Left lung (tissue), 10 donors: Measurements from ENCODE around the gene CENPT. TPM values are rescaled to one million over a fixed set of nuclear protein-coding genes. Genes with fewer than 3 reads are reported as not detected.

ENCODE experiments used
- ATAC-seq: fragments of 200-7000 bp; cut with Tn5 transposase; one replicate; pipeline ENCODE4 v1.9.1; 2020; ENCODE audit warnings: moderate library complexity
- DNase-seq, 4 donors: peaks; one replicate each; pipeline ENCODE4 v3.0.0-alpha.2; 2013 to 2020
- H3K27ac ChIP-seq, 2 donors: fragments of 200-600 bp; sonication (generic) in 1 of 2; one replicate each; pipeline versions ENCODE4 v1.5.0 to v1.8.0; 2020 to 2021
- H3K27me3 ChIP-seq, 2 donors: fragments of 200-600 bp; sonication (generic) in 1 of 2; one replicate each; pipeline versions ENCODE4 v1.5.0 to v1.8.0; 2020 to 2021
- H3K36me3 ChIP-seq, 2 donors: fragments of 200-600 bp; sonication (generic) in 1 of 2; one replicate each; pipeline versions ENCODE4 v1.5.0 to v1.8.0; 2020 to 2021
- H3K4me1 ChIP-seq, 2 donors: fragments of 200-600 bp; one replicate each; pipeline ENCODE4 v1.8.0; 2021
- H3K4me3 ChIP-seq, 2 donors: fragments of 200-600 bp; sonication (generic) in 1 of 2; one replicate each; pipeline versions ENCODE4 v1.5.0 to v1.8.0; 2020 to 2021; ENCODE audit warnings: mild to moderate bottlenecking in 1 of 2
- H3K9me3 ChIP-seq, 2 donors: fragments of 200-600 bp; sonication (generic) in 1 of 2; one replicate each; pipeline versions ENCODE4 v1.5.0 to v1.8.0; 2020 to 2021
- intact Hi-C, 2 donors: fragments of 100-400 bp; cut with DNase I; formaldehyde crosslinking; loops; one replicate each; pipeline versions ENCODE4 v1.11.2 to v1.14.2; 2022
- polyA plus RNA-seq, 6 donors: library from polyadenylated mRNA; unstranded; fragments of 120-200 nt; gene quantifications; one replicate each; pipeline ENCODE4 v1.2.1, GENCODE V29; 2013; ENCODE audit not compliant: insufficient read length in 6 of 6
- total RNA-seq, 2 donors: library from RNA; stranded (reverse); fragmentation: NEBNext Ultra II Directional; extraction: Animal tissue kit (Norgen Biotek cat#: 25700); gene quantifications; one replicate each; pipeline ENCODE4 v1.2.1, GENCODE V29; 2021
- TF ChIP-seq, protein P1 (sequence below), 2 donors: fragments of 200-600 bp; sonication (generic) in 1 of 2; IDR thresholded peaks; one replicate each; pipeline versions ENCODE4 v1.5.0 to v1.8.0; 2021; ENCODE audit warnings: antibody characterized with exemption in 2 of 2
- donor health status: DM: no; HTN: yes; CAD: no.
- donor health status: DM: no; HTN: no; CAD: no.

CENPT gene
- total and polyA plus RNA-seq, 8 donors: 30.8 to 62.6 (median 50.5) TPM

DNA sequence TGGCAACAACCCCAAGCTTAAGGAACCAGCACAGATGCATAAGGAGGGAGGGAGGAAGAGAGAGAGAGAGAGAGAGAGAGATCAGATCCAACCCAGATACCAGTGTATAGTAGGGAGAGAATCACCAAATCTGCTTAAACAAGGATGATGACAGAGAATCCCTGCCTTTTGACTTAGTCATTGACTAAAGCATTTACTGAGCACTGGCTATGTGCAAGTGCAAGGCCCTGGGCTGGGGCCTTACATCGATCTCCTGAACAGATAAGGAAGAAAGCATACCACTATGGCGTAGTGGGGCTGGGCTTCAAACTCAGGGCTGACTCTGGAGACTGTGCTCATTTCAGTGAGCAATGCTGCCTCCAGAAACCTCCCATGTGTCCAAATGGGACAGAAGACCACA lies 25.0 kb downstream of the CENPT start:
- TF ChIP-seq, protein P1, sequence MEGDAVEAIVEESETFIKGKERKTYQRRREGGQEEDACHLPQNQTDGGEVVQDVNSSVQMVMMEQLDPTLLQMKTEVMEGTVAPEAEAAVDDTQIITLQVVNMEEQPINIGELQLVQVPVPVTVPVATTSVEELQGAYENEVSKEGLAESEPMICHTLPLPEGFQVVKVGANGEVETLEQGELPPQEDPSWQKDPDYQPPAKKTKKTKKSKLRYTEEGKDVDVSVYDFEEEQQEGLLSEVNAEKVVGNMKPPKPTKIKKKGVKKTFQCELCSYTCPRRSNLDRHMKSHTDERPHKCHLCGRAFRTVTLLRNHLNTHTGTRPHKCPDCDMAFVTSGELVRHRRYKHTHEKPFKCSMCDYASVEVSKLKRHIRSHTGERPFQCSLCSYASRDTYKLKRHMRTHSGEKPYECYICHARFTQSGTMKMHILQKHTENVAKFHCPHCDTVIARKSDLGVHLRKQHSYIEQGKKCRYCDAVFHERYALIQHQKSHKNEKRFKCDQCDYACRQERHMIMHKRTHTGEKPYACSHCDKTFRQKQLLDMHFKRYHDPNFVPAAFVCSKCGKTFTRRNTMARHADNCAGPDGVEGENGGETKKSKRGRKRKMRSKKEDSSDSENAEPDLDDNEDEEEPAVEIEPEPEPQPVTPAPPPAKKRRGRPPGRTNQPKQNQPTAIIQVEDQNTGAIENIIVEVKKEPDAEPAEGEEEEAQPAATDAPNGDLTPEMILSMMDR (IDR thresholded peaks at IDR 0.05): no peak
- Histone ChIP-seq H3K27me3 (no peaks in the 10 kb centered on the region), H3K9me3 (no peaks in the 10 kb centered on the region), H3K27ac (no peak overlapping the region), H3K36me3 (peaks cover 0 to 19% of the 10 kb centered on the region in 2 donors), H3K4me1 (no peaks in the 10 kb centered on the region), H3K4me3 (no peak overlapping the region)
- ATAC-seq (no peak), DNase-seq (no peak)
- intact Hi-C loops: loop anchor here in 1 of 2 donors (10.0 kb wide), 1 partner anchor 148 kb away; no protein-coding TSS in a partner anchor

DNA sequence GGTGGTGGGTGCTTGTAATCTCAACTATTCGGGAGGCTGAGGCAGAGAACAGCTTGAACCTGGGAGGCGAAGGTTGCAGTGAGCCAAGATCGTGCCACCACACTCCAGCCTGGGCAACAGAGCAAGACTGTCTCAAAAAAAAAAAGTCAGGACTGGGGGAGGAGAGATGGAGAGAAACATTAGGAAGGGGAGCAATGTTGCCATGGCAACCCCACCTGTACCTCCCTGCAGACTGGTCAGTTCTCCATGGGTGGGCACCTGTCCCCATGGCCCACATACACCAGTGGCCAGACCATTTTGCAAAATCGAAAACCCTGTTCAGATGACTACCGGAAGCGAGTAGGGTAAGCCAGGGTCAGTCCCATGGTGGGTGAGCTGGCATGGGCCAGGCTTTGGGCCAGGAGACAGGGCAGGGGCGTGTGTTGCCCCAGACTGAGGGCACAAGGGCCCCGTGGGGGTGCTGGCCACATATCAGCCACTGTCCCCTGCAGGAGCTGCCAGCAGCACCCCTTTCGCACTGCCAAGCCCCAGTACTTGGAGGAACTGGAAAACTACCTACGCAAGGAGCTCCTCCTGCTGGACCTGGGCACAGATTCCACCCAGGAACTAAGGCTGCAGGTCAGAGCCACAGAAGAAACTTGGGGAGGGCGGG lies 26.8 kb downstream of the CENPT start:
- intact Hi-C loops: loop anchor here in 1 of 2 donors (10.0 kb wide), 1 partner anchor 146 kb away; no protein-coding TSS in a partner anchor

DNA sequence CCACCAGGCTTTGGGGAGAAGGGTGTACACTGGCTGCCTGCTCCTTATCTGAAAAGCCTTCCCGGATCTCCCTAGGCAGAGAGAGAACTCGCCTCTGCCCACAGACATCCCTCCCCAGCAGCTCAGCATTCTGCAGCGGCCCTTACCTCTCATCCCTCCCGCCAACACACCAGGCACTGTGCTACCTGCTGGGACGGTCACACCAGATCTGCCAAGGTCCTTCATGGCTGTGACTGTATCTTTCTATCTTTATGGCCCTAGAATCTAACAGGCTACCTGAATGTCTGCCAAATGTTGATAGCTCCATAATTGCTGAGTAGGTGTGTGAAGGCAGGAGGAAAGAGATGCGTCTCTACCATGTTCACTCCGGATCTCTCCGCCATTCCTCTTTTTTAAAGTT lies 32.9 kb downstream of the CENPT start:
- H3K4me1 ChIP-seq: peaks cover 0 to 7% of the 10 kb centered on the region in 2 donors
- no peaks in the 10 kb centered on the region for H3K9me3 ChIP-seq
- H3K36me3 ChIP-seq: no peaks in the 10 kb centered on the region
- no peak overlapping the region for H3K27ac ChIP-seq
- TF ChIP-seq, protein P1 (IDR thresholded peaks at IDR 0.05): no peak
- no peak overlapping the region for H3K4me3 ChIP-seq
- H3K27me3 ChIP-seq: no peaks in the 10 kb centered on the region
- DNase-seq: no peak
- no peak for ATAC-seq
- intact Hi-C loops: no loop called here

More for the DNA sequence above, 26.8 kb downstream of the CENPT start:
- Histone ChIP-seq H3K27ac (no peak overlapping the region), H3K4me1 (peaks cover 0 to 7% of the 10 kb centered on the region in 2 donors), H3K36me3 (peaks cover 0 to 2% of the 10 kb centered on the region in 2 donors), H3K27me3 (no peaks in the 10 kb centered on the region), H3K9me3 (no peaks in the 10 kb centered on the region), H3K4me3 (no peak overlapping the region)
- TF ChIP-seq, protein P1 (IDR thresholded peaks at IDR 0.05): no peak
- DNase-seq (peak in 1 of 4 donors; percentile 49), ATAC-seq (no peak)

DNA sequence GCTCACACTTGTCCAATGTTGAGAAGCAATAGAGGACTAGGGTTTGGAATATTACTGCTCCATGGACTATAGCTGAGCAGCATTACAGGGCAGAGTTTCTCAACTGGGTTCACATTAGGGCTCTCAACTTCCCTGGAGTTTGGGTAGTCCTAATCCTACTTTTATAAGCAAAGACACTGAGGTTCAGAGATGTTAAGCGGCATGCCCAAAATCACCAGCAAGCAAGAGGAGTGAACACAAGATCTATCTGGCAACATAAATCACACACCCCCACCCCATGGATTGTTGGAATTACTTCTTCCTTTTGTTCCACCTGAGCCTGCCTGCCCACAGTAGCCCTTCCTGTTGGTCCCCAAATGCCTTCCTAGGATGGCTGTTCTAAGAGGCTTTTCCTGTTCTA lies 35.6 kb downstream of the CENPT start:
- ATAC-seq (no peak), DNase-seq (no peak)
- H3K4me1 ChIP-seq: peaks cover 0 to 7% of the 10 kb centered on the region in 2 donors
- no peak overlapping the region for H3K4me3 ChIP-seq
- no peaks in the 10 kb centered on the region for H3K27me3 ChIP-seq
- TF ChIP-seq, protein P1 (IDR thresholded peaks at IDR 0.05): no peak
- H3K9me3 ChIP-seq: no peaks in the 10 kb centered on the region
- no peaks in the 10 kb centered on the region for H3K36me3 ChIP-seq
- intact Hi-C loops: no loop called here
- no peak overlapping the region for H3K27ac ChIP-seq

DNA sequence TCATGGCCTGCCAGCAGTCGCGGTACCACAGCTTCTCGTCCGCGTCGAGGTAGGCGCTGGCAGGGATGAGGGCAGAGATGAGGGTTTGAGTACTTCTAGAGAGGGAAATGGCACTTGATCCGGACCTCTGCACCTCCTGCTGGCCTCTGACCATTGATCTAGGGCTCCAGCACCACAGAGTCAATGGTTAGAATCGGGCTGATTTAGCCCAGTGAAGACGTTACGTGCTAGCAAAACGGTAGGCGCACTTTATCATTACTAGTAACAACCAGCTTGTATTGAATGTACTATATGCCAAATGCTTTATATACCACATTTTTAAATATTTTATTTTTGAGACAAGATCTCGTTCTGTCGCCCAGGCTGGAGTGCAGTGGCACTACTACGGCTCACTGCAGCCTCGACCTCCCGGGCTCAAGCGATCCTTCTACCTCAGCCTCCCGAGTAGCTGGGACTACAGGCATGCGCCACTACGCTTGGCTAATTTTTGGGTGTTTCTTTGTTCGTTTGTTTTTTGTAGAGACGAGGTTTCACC lies 40.3 kb downstream of the CENPT start:
- Histone ChIP-seq H3K4me1 (peaks cover 11 to 32% of the 10 kb centered on the region in 2 donors), H3K36me3 (peaks cover 0 to 15% of the 10 kb centered on the region in 2 donors), H3K4me3 (peak overlapping the region; percentile 90 to 92), H3K27me3 (no peaks in the 10 kb centered on the region), H3K27ac (peak overlapping the region in 1 of 2 donors; percentile 87), H3K9me3 (no peaks in the 10 kb centered on the region)
- intact Hi-C loops: no loop called here
- TF ChIP-seq, protein P1 (IDR thresholded peaks at IDR 0.05): no peak
- ATAC-seq (no peak), DNase-seq (peak in 1 of 4 donors; percentile 39)
